ENCODE results near the gene FGFR3.
"Not testable (repeated sequence)": the region's sequence is repeated elsewhere in the genome, so short reads cannot be mapped to it uniquely, and the experiment has no call there.

FGFR3 gene

GRCh38 chr4:1821679-1822567 lies 28.8 kb downstream of the FGFR3 start:
- DNase-seq, result no peak

- DNase-seq, result no peak
Observed at GRCh38 chr4:1822568-1823544, 29.8 kb downstream of the FGFR3 start.

DNA sequence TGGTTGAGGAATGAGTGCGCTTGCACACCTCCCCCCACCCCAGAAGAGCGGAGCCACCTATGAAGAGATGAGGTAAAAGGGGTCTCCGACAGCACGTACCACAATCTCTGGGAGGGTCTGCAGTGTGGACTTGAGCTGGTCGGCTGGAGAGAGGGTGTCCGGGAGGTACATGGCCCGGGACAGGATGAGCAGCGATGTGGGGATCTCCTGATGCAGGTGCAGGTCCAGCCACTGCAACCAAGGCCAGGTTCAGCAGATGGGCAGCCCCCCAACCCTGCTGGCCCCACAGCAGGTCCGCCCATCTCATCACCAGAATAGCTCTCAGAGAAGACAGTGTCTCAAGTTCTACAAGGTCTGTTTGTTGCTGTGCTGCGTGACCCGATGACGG lies 30.4 kb downstream of the FGFR3 start:
- DNase-seq, result no peak

- no peak for DNase-seq
Observed at GRCh38 chr4:1824746-1825145, 31.7 kb downstream of the FGFR3 start.

DNA sequence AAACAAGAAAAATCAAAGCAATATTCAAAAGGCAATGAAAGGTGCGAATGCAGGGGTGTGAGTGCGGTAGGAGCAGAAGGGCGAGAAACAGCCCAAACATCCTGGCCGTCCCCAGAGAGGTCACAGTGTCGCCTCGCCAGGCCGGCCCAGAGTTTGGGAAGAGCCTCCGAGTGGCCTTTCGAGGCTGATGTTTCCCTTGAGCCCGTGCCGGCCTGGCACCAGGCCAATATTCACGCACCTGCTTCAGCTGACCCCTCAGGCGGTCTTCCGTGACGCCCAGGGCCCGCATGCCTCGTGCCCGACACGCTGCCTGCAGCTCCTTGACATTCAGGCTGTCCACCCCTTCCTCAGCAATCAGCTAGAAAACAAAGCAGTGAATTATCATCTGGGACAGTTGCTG lies 32.2 kb downstream of the FGFR3 start:
- no peak for DNase-seq

DNA sequence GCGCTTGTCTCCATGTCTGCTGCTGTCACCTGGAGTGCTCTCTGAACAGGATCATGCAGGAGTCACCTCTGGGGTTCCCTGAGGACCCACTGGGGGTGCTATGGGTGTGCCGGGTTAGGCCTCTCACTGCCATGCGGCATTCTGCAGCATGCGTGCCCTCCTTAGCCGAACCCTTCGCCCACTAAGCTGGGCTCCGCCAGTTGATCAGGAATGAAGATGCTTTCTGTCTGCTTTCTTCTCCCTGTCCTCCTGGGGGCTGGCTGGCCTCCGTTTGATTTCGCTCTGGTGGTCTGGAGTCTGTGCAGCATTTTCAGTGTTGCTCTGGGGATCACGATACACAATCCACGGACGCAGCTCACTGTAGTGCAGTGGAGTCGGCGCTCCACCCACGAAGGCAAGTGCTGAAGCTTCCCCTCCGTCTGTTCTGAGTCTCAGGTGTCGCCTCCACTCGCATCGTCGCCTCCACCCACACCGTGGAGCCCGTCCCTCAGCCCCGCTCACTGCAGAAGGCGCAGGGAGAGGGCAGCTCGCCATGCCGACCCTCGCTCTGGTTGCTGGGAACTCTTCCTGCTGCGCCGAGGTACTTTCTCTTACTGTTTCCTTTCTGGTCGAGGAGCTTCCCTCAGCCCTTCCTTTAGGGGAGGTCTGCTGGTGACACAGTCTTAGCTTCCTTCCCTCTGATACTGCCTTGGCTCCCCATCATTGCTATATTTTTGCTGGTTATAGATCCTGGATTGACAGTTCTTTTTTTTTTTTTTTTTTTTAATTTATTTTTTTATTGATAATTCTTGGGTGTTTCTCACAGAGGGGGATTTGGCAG lies 33.6 kb downstream of the FGFR3 start:
- no peak for DNase-seq

- DNase-seq, result no peak
Observed at GRCh38 chr4:1830234-1830633, 37.1 kb downstream of the FGFR3 start.

DNA sequence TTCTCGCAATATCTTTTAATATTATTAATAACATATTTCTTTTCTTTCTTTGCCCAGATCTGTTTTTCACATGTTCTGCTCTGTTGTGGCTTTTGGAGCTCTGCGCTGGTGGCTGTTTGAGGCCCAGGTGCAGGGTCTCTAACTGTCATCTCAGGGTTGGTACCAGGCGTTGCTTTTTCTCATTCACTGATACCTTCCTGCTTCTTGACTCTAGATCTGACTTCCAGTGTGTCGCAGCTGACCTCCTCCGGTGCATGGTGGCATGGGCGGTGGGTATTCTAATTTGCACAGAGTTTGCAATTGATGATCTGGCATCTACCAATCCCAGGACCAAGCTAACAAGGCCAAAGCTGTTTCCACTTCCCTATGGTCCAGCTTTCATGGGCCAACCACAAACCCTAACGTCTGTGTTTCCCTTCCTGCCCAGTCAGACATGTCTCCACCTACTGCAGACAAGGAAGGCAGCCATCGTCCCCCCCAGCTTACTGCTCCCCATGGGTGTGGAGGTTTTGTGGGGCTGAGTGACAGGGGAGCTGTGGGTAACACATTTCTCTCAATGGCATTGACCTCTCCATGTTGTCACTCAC lies 37.6 kb downstream of the FGFR3 start:
- no peak for DNase-seq

- DNase-seq, result no peak
Observed at GRCh38 chr4:1831331-1831730, 38.2 kb downstream of the FGFR3 start.

GRCh38 chr4:1832690-1833089 lies 39.6 kb downstream of the FGFR3 start:
- DNase-seq, result no peak

GRCh38 chr4:1833307-1834046 lies 40.4 kb downstream of the FGFR3 start:
- no peak for DNase-seq

DNA sequence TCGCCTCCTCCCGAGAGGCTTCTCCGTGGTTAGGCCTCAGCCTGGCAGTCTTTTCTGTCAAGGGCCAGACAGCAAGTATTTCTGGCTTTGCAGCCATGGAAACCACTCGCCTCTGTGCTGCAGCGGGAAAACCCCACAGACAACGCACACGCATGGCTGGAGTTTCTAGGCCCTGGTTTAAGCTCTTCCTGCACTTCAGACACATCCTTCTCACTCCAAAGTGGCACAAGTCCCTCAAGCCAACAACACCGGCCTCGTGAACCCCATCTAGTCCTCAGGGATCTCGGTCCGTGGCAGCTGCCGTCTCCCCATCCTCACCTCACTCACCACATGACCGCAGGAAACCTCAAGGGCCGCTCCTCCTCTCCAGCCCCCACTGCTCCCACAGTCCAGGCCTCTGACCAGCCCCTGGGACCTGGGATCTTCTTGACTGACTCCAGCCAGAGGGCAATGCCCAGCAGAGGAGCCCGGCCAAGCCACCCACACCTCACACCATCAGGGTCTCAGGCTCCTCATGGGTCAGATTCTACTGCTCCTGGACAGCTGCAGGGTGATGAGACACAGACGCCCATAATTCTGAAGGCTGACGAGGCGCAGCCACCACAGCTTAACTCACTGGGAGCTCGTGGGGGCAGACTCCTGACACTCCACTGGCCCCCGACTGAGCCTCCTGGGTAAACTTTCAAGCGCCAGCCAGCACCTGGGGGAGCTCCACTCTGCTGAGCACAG lies 41.1 kb downstream of the FGFR3 start:
- DNase-seq, result no peak

- not testable (repeated sequence) for DNase-seq
Observed at GRCh38 chr4:1835836-1836235, 42.7 kb downstream of the FGFR3 start.

DNA sequence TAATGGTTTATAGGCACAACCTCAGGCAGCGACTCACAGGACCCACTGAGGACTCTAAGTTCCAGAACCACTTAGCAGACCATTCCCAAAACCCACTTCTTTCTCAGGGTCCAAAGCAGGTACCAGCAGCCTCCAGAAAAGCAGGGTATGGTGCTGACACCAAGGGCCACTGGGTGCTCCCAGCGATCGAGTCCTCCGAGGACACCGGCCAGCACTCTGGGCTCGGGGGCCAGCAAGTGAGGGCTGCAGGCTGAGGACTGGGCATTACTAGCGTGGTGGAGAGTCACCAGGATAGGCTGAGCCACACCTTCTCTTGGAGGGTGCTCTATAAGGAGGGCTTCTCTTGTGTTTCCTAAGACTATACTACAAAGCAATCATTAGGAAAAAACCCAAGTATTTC lies 43.6 kb downstream of the FGFR3 start:
- DNase-seq, result no peak

GRCh38 chr4:1837069-1837468 lies 44.0 kb downstream of the FGFR3 start:
- no peak for DNase-seq

GRCh38 chr4:1839282-1839681 lies 46.2 kb downstream of the FGFR3 start:
- no peak for DNase-seq

DNA sequence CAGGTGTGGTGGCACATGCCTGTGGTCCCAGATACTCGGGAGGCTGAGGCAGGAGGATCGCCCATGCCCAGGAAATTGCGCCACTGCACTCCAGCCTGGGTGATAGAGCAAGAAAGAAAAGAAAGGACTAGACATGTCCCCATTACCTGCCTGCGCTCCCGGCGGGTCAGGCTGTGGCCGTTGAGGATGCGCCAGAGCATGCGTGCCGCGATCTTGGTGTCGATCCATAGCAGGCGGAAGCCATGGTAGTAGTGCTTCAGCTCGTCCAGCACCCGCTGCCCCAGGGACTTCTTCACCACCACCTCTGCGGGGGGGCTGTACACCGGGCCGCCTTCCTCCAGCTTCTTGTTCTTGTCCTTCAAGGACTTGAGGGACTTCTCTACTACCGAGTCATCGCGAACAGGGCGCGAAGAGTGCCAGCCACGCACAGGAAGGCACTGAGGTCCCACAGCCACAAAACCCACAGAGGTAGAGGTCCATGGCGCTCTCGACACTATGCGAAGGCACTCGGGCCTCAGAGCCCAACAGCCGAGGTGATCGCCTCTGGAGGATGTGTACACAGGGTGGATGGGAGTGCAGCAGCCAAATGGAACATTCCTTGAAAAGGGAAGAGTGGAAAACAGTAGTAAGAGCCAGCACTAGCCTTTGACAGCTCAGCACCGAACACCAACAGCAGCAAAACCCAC lies 48.3 kb downstream of the FGFR3 start:
- DNase-seq, result no peak

DNA sequence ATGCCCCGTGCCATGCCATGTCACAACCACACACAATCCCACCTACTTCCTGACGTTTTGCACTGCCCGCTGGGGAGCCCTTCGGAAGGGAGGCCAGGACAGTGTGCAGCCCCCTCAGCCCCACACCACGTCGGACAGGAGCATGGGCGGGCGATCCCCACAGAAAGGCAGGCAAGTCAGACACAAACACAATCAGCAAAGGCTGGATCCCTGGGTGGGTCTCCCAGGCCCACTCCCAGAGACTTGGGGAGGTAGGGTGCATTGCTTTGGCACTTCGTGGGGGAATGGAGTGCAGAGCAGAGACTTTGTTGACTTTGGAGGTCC lies 48.8 kb downstream of the FGFR3 start:
- DNase-seq, result no peak

DNA sequence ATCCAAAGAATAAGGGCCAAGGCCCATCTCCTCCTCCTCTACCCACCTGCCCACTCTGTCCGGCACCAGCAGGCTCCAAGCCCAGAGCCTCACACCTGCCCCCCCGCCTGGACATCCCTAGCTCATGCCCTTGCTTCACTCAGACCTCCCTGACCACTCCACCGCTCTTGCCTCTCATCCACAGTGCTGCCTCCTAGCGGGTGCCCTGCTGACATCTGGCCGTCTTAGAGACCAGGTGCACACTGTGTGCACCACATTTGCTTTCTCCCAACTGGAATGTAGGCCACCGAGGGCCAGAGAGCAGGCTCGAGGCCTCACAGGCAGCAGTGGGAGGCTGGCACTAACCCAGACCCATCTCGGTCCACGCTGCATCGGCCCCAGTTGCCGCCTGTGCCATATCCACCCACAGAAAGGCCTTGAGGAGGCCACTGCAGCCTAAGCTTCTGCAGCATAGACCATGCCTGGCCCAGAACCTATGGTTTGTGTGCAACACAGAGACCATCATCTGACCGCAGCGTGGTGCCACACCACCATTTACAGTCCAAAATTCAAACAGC lies 49.3 kb downstream of the FGFR3 start:
- DNase-seq, result no peak

DNA sequence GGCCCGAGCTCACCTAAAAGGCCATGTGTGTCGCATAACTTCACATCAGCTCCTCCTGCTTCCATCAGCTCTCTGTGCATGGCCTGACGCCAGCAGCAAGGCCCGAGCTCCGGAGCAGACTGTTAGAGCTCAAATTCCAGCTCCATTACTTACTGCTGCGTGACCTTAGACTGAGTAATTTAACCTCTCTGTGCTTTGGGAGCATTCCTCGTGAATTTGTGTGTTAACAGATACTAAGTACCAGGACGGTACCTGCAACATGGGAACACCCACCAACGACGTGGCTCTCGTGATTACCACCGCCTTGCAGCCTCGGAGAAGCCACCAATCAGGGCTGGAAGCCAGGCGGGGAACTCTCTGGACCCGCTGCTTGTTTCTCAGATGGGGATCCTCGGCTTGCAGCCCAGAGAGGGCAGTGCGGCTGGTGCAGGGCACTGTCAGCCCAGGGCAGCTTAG lies 49.9 kb downstream of the FGFR3 start:
- DNase-seq, result no peak
